Measurements from ENCODE around the gene ADGRV1. TPM values are rescaled to one million over a fixed set of nuclear protein-coding genes. Genes with fewer than 3 reads are reported as not detected.

ADGRV1 gene
- total RNA-seq, 1 experiment from 2014 or later: 6.8 TPM

DNA sequence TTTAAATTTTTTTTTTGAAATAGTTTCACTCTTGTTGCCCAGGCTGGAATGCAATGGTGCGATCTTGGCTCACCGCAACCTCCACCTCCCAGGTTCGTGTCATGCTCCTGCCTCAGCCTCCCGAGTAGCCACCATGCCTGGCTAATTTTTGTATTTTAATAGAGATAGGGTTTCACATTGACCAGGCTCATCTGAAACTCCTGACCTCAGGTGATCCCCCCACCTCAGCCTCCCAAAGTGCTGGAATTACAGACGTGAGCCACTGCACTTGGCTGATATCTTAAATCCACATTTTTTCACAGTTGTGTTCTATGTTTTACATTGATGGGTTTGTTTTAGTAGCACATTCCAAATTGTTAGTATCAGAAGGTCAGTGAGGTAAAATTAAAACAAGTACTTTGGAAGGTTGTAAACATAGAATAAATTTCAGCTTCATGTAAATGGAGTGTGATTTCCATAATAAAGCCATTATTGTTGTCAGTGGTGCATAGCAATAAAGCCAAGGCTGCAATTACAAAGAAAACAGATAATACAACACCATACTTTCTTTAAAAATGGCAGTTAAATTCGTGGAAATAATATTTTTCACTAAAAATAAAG lies 537.3 kb downstream of the ADGRV1 start:
- DNase-seq (ENCODE audit: low spot score): no peak
- Histone ChIP-seq H3K27ac (ENCODE audit: low read depth, low read length, poor library complexity, severe bottlenecking) (no peak overlapping the region), H3K9me3 (ENCODE audit: low read depth, low read length, poor library complexity, severe bottlenecking) (no peaks in the 10 kb centered on the region), H3K36me3 (ENCODE audit: insufficient read depth, low read length, poor library complexity, severe bottlenecking) (no peaks in the 10 kb centered on the region), H3K4me3 (ENCODE audit: low read depth, low read length, poor library complexity, severe bottlenecking) (no peak overlapping the region), H3K27me3 (replicated peaks; ENCODE audit: insufficient read depth, low read depth, low read length, poor library complexity) (no peaks in the 10 kb centered on the region), H3K4me1 (ENCODE audit: insufficient read depth, low read length, poor library complexity, severe bottlenecking) (no peaks in the 10 kb centered on the region)
- no TSS peak for BruUV-seq (replicated peaks)
- CTCF ChIA-PET: no interaction called here
- TF ChIP-seq, protein P1, sequence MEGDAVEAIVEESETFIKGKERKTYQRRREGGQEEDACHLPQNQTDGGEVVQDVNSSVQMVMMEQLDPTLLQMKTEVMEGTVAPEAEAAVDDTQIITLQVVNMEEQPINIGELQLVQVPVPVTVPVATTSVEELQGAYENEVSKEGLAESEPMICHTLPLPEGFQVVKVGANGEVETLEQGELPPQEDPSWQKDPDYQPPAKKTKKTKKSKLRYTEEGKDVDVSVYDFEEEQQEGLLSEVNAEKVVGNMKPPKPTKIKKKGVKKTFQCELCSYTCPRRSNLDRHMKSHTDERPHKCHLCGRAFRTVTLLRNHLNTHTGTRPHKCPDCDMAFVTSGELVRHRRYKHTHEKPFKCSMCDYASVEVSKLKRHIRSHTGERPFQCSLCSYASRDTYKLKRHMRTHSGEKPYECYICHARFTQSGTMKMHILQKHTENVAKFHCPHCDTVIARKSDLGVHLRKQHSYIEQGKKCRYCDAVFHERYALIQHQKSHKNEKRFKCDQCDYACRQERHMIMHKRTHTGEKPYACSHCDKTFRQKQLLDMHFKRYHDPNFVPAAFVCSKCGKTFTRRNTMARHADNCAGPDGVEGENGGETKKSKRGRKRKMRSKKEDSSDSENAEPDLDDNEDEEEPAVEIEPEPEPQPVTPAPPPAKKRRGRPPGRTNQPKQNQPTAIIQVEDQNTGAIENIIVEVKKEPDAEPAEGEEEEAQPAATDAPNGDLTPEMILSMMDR (conservative IDR thresholded peaks at IDR 0.05; ENCODE audit: low read depth, low read length): no peak
- no peak for TF ChIP-seq EZH2 (IDR thresholded peaks at IDR 0.05; ENCODE audit: borderline replicate concordance, low read depth, low read length, poor library complexity, severe bottlenecking)
- intact Hi-C loops (cut with micrococcal nuclease; ENCODE audit: unreplicated experiment): no loop called here
- POLR2A ChIA-PET (ENCODE audit: low non-redundant PET): no interaction called here

- CTCF ChIA-PET: no interaction called here
- no peaks in the 10 kb centered on the region for H3K36me3 ChIP-seq (ENCODE audit: insufficient read depth, low read length, poor library complexity, severe bottlenecking)
- no peaks in the 10 kb centered on the region for H3K9me3 ChIP-seq (ENCODE audit: low read depth, low read length, poor library complexity, severe bottlenecking)
- POLR2A ChIA-PET (ENCODE audit: low non-redundant PET): interaction anchor here (0.6 kb wide), 1 partner anchor 86 kb away, joined by 3 read pairs; no protein-coding TSS in a partner anchor
- BruUV-seq (replicated peaks): no TSS peak
- intact Hi-C loops (cut with micrococcal nuclease; ENCODE audit: unreplicated experiment): no loop called here
- TF ChIP-seq, protein P1 (conservative IDR thresholded peaks at IDR 0.05; ENCODE audit: low read depth, low read length): no peak
- TF ChIP-seq EZH2 (IDR thresholded peaks at IDR 0.05; ENCODE audit: borderline replicate concordance, low read depth, low read length, poor library complexity, severe bottlenecking): no peak
- no peak for DNase-seq (ENCODE audit: low spot score)
- no peak overlapping the region for H3K27ac ChIP-seq (ENCODE audit: low read depth, low read length, poor library complexity, severe bottlenecking)
- H3K4me3 ChIP-seq (ENCODE audit: low read depth, low read length, poor library complexity, severe bottlenecking): no peak overlapping the region
- no peaks in the 10 kb centered on the region for H3K27me3 ChIP-seq (replicated peaks; ENCODE audit: insufficient read depth, low read depth, low read length, poor library complexity)
- H3K4me1 ChIP-seq (ENCODE audit: insufficient read depth, low read length, poor library complexity, severe bottlenecking): peaks cover 7% of the 10 kb centered on the region
These were observed 539.9 kb downstream of the ADGRV1 start for GRCh38 chr5:91098541-91098940.

DNA sequence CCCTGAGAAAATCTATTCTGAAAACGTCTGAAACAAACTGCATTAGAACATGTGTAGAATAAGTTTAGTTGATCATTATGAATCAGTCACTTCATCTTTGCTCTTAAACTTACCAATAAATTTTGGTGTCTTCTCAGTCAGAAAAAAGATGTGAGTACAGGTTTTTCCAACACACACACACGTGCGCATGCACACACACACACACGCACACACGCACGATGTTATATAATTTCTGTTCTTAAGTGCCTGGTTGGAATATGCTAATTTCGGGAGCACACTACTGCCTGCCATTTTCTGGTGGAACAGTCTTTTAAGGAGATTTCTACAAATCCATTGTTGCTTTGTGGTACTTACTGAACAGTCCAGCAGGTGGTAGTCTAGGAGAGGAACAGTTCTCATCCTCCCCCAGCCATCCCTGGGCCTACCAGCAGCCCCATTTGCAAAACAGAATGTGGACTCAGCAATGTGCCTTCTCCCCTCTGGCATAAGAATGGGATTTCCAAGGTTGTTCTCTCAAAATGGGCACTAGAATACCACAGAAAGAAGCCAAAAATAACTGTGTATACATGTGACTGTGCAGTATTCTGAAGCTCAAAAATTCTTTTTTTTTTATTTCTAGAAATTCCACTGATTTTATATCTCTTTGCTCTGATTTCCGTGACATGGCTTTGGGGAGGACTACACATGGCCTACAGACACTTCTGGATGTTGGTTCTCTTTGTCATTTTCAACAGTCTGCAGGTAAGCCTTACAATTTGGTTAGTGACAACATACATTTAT lies 543.2 kb downstream of the ADGRV1 start:
- no peak overlapping the region for H3K4me3 ChIP-seq (ENCODE audit: low read depth, low read length, poor library complexity, severe bottlenecking)
- TF ChIP-seq, protein P1 (conservative IDR thresholded peaks at IDR 0.05; ENCODE audit: low read depth, low read length): peak; percentile 85
- TF ChIP-seq EZH2 (IDR thresholded peaks at IDR 0.05; ENCODE audit: borderline replicate concordance, low read depth, low read length, poor library complexity, severe bottlenecking): no peak
- H3K9me3 ChIP-seq (ENCODE audit: low read depth, low read length, poor library complexity, severe bottlenecking): peaks cover 7% of the 10 kb centered on the region
- H3K27ac ChIP-seq (ENCODE audit: low read depth, low read length, poor library complexity, severe bottlenecking): no peak overlapping the region
- H3K36me3 ChIP-seq (ENCODE audit: insufficient read depth, low read length, poor library complexity, severe bottlenecking): no peaks in the 10 kb centered on the region
- H3K4me1 ChIP-seq (ENCODE audit: insufficient read depth, low read length, poor library complexity, severe bottlenecking): peaks cover 7% of the 10 kb centered on the region
- ChIA-PET CTCF (no interaction called here), POLR2A (ENCODE audit: low non-redundant PET) (no interaction called here)
- BruUV-seq (replicated peaks): no TSS peak
- DNase-seq (ENCODE audit: low spot score): peak; percentile 92
- intact Hi-C loops (cut with micrococcal nuclease; ENCODE audit: unreplicated experiment): loop anchor here (1.0 to 10.0 kb wide), 7 partner anchors 78 to 318 kb away; no protein-coding TSS in a partner anchor
- H3K27me3 ChIP-seq (replicated peaks; ENCODE audit: insufficient read depth, low read depth, low read length, poor library complexity): no peaks in the 10 kb centered on the region

All from A673 (cell line).